ENCODE data around the gene STARD10.
A peak's percentile ranks its signal among the peaks of the same experiment; 100 is the strongest.
"Not testable (repeated sequence)": the region's sequence is repeated elsewhere in the genome, so short reads cannot be mapped to it uniquely, and the experiment has no call there.

The STARD10 gene

GRCh38 chr11:72793425-72794367 lies at the start of gene STARD10:
STARD10 (minus strand) TSS chr11:72794047; CDS start chr11:72781181, 12,866 bp downstream.
- peak; percentile 95 for DNase-seq

GRCh38 chr11:72842653-72843330 lies 48.9 kb upstream of the STARD10 start:
- DNase-seq: no peak

- DNase-seq: no peak
Observed at GRCh38 chr11:72842126-72842525, 48.3 kb upstream of the STARD10 start.

- DNase-seq: no peak
Observed at GRCh38 chr11:72841397-72841796, 47.5 kb upstream of the STARD10 start.

- no peak for DNase-seq
Observed at GRCh38 chr11:72840780-72841179, 46.9 kb upstream of the STARD10 start.

GRCh38 chr11:72838691-72839305 lies 45.0 kb upstream of the STARD10 start:
- DNase-seq: no peak

- no peak for DNase-seq
Observed at GRCh38 chr11:72836111-72836510, 42.3 kb upstream of the STARD10 start.

GRCh38 chr11:72834905-72835304 lies 41.1 kb upstream of the STARD10 start:
- DNase-seq: no peak

- no peak for DNase-seq
Observed at GRCh38 chr11:72833811-72834493, 40.1 kb upstream of the STARD10 start.

GRCh38 chr11:72833083-72833733 lies 39.4 kb upstream of the STARD10 start:
- no peak for DNase-seq

GRCh38 chr11:72832301-72833082 lies 38.6 kb upstream of the STARD10 start:
- DNase-seq: no peak

- DNase-seq: peak; percentile 79
Observed at GRCh38 chr11:72831521-72832300, 37.9 kb upstream of the STARD10 start.

- DNase-seq: no peak
Observed at GRCh38 chr11:72829884-72830533, 36.2 kb upstream of the STARD10 start.

GRCh38 chr11:72829178-72829577 lies 35.3 kb upstream of the STARD10 start:
- no peak for DNase-seq

GRCh38 chr11:72828692-72829101 lies 34.9 kb upstream of the STARD10 start:
- no peak for DNase-seq

GRCh38 chr11:72828081-72828567 lies 34.3 kb upstream of the STARD10 start:
- DNase-seq: no peak

- DNase-seq: not testable (repeated sequence)
Observed at GRCh38 chr11:72827656-72828055, 33.8 kb upstream of the STARD10 start.

- no peak for DNase-seq
Observed at GRCh38 chr11:72826942-72827480, 33.2 kb upstream of the STARD10 start.

- DNase-seq: no peak
Observed at GRCh38 chr11:72826191-72826941, 32.5 kb upstream of the STARD10 start.

Measured in NCI-H345 (cell line).